ENCODE data around the gene VTI1B. TPM values are rescaled to one million over a fixed set of nuclear protein-coding genes. Genes with fewer than 3 reads are reported as not detected.
"Not testable (repeated sequence)": the region's sequence is repeated elsewhere in the genome, so short reads cannot be mapped to it uniquely, and the experiment has no call there.

VTI1B gene
- total and polyA plus RNA-seq, 12 donors, result 52.2 to 108 (median 82.2) TPM

- WGBS, 4 donors, result 36 to 50% (median 45%) methylated on average over 2 of the region's 2 CpGs
- Histone ChIP-seq H3K27ac (no peak overlapping the region), H3K9me3 (replicated peaks in 1 of 3) (no peaks in the 10 kb centered on the region), H3K4me1 (replicated peaks in 1 of 2) (peaks cover 10% of the 10 kb centered on the region in 2 donors), H3K36me3 (replicated peaks in 1 of 2) (no peaks in the 10 kb centered on the region), H3K27me3 (no peaks in the 10 kb centered on the region), H3K4me3 (no peak overlapping the region)
- no peak for TF ChIP-seq POLR2A (IDR thresholded peaks at IDR 0.05)
- no peak for TF ChIP-seq CTCF (IDR thresholded peaks at IDR 0.05)
- DNase-seq, result no peak
- intact Hi-C loops (cut with DNase I), result no loop called here
Measured at GRCh38 chr14:67719866-67720265, 45.4 kb upstream of the VTI1B start.

GRCh38 chr14:67719385-67719784 is 45.0 kb upstream of the VTI1B start:
- intact Hi-C loops (cut with DNase I); DNase-seq; H3K36me3 ChIP-seq (replicated peaks in 1 of 2); H3K27me3 ChIP-seq; H3K27ac ChIP-seq; H3K9me3 ChIP-seq (replicated peaks in 1 of 3); H3K4me1 ChIP-seq (replicated peaks in 1 of 2); H3K4me3 ChIP-seq: not testable (repeated sequence)
- WGBS, 4 donors, result 81 to 95% (median 83%) methylated on average over 3 of the region's 3 CpGs

- Histone ChIP-seq H3K9me3 (replicated peaks in 1 of 3) (no peaks in the 10 kb centered on the region), H3K4me3 (no peak overlapping the region), H3K36me3 (replicated peaks in 1 of 2) (no peaks in the 10 kb centered on the region), H3K27me3 (no peaks in the 10 kb centered on the region), H3K27ac (no peak overlapping the region), H3K4me1 (replicated peaks in 1 of 2) (peaks cover 10% of the 10 kb centered on the region in 2 donors)
- intact Hi-C loops (cut with DNase I), result no loop called here
- WGBS, 4 donors, result 55 to 80% (median 66%) methylated on average over 1 to 2 of the region's 2 CpGs
- TF ChIP-seq CTCF (IDR thresholded peaks at IDR 0.05) (no peak), POLR2A (IDR thresholded peaks at IDR 0.05) (no peak)
- DNase-seq, result no peak
Measured at GRCh38 chr14:67718265-67718664, 43.8 kb upstream of the VTI1B start.

GRCh38 chr14:67717048-67717447 is 42.6 kb upstream of the VTI1B start:
- DNase-seq, result no peak
- no peak for TF ChIP-seq POLR2A (IDR thresholded peaks at IDR 0.05)
- no peak for TF ChIP-seq CTCF (IDR thresholded peaks at IDR 0.05)
- H3K9me3 ChIP-seq (replicated peaks in 1 of 3), result no peaks in the 10 kb centered on the region
- intact Hi-C loops (cut with DNase I), result no loop called here
- no peak overlapping the region for H3K4me3 ChIP-seq
- peaks cover 3 to 10% of the 10 kb centered on the region in 2 donors for H3K4me1 ChIP-seq (replicated peaks in 1 of 2)
- no peaks in the 10 kb centered on the region for H3K27me3 ChIP-seq
- H3K27ac ChIP-seq, result no peak overlapping the region
- 93 to 98% (median 95%) methylated on average over 1 of the region's 1 CpG for WGBS, 4 donors
- no peaks in the 10 kb centered on the region for H3K36me3 ChIP-seq (replicated peaks in 1 of 2)

GRCh38 chr14:67710209-67710608 is 35.8 kb upstream of the VTI1B start:
- no peaks in the 10 kb centered on the region for H3K36me3 ChIP-seq (replicated peaks in 1 of 2)
- H3K27me3 ChIP-seq, result no peaks in the 10 kb centered on the region
- DNase-seq, result no peak
- WGBS, 4 donors, result 85 to 92% (median 88%) methylated on average over 2 of the region's 2 CpGs
- H3K27ac ChIP-seq, result no peak overlapping the region
- intact Hi-C loops (cut with DNase I), result no loop called here
- H3K4me1 ChIP-seq (replicated peaks in 1 of 2), result peaks cover 0 to 4% of the 10 kb centered on the region in 2 donors
- no peaks in the 10 kb centered on the region for H3K9me3 ChIP-seq (replicated peaks in 1 of 3)
- TF ChIP-seq CTCF (IDR thresholded peaks at IDR 0.05), result no peak
- TF ChIP-seq POLR2A (IDR thresholded peaks at IDR 0.05), result no peak
- no peak overlapping the region for H3K4me3 ChIP-seq

GRCh38 chr14:67709796-67710195 is 35.4 kb upstream of the VTI1B start:
- H3K27me3 ChIP-seq; H3K27ac ChIP-seq; intact Hi-C loops (cut with DNase I); H3K4me1 ChIP-seq (replicated peaks in 1 of 2); H3K4me3 ChIP-seq; DNase-seq; H3K36me3 ChIP-seq (replicated peaks in 1 of 2); H3K9me3 ChIP-seq (replicated peaks in 1 of 3): not testable (repeated sequence)
- 67 to 89% (median 83%) methylated on average over 1 of the region's 1 CpG for WGBS, 4 donors

GRCh38 chr14:67709346-67709745 is 34.9 kb upstream of the VTI1B start:
- intact Hi-C loops (cut with DNase I), result not testable (repeated sequence)

More at GRCh38 chr14:67709346-67709745, 34.9 kb upstream of the VTI1B start:
- not testable (repeated sequence) for H3K27me3 ChIP-seq; H3K9me3 ChIP-seq (replicated peaks in 1 of 3); H3K36me3 ChIP-seq (replicated peaks in 1 of 2); H3K4me1 ChIP-seq (replicated peaks in 1 of 2); H3K27ac ChIP-seq; DNase-seq; H3K4me3 ChIP-seq
